Superior temporal gyrus (tissue), 1 donor: Measurements from ENCODE around the gene TMA16.
"Not testable (repeated sequence)": the region's sequence is repeated elsewhere in the genome, so short reads cannot be mapped to it uniquely, and the experiment has no call there.

ENCODE experiments used
- DNase-seq: peaks from one replicate; pipeline ENCODE4 v3.0.0-alpha.2; 2016; ENCODE audit errors: extremely low spot score

The TMA16 gene

DNA sequence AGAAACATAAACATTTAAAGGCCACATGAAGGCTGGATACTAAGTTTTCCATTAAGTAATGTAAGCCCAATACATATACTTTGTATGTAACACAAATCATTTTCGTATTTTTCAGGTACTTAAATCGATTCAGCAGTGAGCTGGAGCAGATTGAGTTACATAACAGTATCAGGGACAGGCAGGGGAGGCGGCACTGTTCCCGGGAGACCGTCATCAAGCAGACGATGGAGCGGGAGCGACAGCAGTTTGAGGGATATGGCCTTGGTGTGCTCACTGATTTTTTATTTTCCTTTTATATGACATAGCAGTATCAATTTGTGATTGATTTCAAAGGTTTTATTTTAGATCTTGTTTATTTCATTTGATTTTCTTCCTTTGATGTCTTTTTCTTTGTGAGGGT lies 20.7 kb downstream of the TMA16 start:
- no peak for DNase-seq

DNA sequence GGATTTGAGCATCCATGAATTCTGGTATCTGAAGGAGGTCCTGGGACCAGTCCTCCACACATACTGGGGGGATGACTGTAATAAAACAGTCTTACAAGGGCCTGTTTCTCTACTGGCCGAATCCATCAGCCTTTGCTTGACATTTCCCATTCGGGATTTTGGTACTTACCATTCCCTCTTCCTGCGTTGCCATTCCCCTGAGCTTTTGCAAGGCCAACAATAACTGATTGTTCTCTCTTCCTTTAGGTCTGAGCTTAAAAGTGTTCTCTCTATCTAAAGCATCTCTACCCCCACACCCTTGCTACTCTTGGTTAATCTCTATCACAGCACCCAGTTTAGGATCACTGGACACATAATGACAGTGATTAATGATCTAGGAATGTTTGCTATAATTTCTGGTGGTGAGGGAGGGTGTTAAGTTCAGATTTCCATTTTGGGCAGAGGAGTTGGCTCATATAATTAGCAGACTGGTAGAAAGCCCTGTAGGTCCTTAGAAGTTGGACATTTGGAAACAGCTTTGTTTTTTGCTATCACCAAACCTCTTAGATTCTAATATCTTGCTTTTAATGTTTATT lies 29.4 kb downstream of the TMA16 start:
- no peak for DNase-seq

DNA sequence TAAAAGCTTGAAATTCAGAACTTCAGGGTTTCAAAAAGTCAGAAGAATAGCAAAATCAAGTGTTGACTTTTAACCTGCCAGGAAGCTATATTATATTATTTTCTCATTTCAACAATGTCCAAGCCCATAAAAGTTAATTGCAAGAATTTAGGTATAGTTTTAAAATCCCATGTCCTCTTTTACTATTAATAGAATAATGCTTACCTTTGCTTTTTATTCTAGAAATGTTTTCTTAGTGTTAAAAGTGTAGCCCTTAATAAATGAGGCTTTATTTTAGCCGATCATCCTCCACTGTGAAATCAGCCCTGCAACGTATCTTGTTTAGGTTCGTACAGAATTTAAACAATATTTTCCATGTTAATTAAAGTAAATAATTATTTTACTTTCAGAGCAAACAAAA lies 31.5 kb downstream of the TMA16 start:
- DNase-seq, result no peak

DNA sequence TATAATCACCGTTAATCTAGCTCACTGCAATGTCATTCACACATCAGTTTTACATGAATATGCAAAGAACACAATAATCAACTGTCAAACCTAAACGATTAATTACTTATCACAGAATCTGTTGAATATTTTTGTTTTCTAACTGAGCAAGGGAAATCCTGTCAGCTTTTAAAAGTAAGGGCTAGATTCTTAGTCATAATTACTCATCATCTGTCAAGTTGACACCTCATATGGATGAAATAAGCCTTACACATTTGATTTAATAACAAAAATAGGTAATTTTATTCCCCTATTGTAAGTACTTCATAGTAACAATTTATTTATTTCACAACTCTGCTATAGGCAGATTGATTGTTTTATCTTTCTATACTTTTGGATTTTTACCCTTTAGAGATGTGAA lies 32.7 kb downstream of the TMA16 start:
- no peak for DNase-seq

DNA sequence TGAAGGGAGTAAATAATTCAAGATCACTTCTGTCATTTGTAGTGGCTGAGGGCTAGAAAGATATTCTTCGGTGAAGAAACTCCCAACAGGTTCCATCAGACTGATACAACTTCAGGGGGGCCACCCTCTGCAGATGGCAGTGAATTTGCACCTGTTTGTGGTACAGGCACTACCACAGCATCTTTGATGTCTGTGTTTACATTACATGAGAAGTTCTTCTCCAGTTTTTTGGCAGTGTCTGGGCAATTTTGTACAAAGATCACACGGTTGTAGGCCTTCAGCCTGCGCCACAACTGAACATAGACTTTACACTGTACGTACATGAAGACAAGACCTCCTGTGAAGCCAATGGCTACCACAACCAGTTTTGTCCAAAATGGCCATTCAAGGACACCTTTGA lies 34.2 kb downstream of the TMA16 start:
- DNase-seq, result no peak

DNA sequence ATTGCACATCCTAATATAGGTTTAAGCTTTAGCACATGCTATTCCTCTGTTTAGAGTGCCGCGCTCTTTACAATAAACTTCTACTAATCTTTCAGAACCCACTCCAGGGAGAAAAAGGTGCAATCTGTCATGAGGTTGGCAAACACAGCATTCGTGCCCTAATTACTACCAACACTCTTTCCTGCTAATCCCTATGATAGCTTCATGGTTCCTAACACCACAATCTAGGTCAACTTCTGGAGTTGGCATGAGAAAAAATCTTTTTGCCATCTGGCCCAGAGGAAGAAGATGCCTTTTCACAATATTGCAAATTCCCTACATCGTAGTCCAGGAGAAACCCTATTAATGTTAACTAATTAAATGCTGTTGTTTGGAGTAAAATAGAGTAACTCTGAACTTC lies 39.6 kb downstream of the TMA16 start:
- no peak for DNase-seq

DNA sequence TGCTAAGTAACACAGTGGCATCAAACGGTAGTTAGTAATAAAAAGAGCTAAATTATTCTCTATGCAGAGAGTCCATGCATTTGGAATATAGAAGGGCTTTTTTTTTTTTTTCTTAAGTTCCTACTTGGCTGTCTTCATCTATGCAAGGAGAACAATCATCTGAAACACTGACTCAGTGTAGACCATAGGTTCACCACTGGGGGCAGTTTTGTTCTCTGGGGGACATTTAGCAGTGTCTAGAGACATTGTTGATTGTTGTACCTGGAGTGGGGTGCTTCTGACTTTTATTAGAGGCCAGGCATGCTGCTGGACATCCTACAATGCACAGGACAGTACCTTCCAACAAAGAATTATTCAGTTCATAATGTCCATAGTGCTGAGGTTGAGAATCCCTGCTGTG lies 41.2 kb downstream of the TMA16 start:
- DNase-seq, result no peak

DNA sequence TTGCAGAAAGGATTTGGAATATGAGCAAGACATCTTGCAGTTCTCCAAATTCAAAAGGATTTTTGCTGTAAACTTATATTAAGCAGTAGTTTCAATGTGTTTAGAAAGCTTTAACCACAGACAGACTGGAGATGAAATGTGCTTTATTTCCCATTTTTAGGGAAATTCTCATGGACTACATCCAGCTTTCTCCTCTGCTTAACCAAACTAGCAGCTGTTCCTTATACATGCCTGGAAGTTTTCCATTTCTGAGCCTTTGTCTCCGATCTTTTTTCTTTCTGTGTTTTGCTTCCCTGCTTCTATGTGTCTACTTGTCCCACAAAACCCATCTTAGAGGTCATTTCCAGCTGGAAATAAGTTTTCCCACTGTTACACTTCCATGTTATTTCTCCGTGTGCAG lies 41.6 kb downstream of the TMA16 start:
- DNase-seq, result peak; percentile 67

DNA sequence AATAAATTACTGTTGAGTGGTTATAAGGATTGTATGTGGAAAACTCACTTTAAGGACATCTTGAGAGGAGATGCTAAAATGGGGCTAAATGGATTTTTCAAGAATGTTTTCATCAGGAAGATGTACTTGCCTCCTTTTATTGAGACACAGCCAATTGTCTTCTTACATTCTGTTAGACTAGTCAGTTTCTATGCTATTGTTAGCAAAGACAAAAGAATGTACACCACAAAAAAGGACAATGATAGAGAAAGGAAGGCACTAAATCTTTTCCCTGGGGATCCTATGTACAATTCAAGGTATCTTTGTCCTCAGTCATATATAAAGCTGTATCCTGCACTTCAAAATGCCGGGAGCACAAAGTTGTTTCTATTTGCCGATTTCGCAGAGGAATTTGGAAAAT lies 42.6 kb downstream of the TMA16 start:
- no peak for DNase-seq

DNA sequence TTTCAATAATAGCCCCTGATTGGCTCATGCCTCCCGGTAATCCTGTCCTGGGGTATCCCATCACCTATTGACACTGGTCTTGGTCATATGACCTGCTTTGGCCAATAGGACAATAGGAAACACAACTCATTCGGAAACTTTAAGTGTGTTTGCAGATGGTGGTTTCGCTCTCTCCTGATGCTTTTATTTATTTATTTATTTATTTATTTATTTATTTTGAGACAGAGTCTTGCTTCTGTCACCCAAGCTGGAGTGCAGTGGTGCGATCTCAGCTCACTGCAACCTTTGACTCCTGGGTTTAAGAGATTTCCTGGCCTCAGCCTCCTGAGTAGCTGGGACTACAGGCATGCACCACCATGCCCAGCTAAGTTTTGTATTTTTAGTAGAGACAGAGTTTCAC lies 44.3 kb downstream of the TMA16 start:
- DNase-seq, result not testable (repeated sequence)

DNA sequence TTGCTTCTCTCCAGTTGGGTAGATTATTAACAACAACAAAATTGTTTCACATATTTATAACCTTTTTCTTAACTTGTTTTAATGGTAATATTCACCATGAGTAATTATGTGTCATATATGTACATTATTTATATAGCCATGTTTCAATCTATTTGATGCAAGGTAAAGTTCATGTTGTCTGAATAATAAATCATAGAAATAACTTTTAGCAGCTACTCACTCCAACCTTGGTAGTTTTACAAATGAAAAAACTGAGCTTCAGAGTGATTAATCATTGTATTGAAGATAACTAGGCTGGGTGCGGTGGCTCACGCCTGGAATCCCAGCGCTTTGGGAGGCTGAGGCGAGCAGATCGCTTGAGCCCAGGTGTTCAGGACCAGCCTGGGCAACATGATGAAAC lies 46.0 kb downstream of the TMA16 start:
- DNase-seq, result no peak

DNA sequence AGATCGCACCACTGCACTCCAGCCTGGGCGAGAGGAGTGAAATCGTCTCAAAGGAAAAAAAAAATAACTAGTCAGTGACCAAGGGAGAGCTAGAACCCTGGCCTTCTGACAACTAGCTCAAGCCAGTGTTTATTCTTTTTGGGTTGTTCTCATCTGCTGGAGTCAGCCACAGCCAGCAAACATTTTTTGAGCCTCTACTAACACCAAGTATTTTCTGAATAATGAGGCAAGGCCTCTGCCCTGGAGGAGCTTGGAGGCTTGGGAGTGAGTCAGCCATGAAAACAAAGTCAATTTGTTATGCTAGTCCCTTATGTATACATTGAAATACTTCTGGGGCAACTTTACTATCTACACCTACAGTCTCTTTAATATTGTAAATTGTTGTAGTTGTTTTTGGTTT lies 46.5 kb downstream of the TMA16 start:
- DNase-seq, result no peak

DNA sequence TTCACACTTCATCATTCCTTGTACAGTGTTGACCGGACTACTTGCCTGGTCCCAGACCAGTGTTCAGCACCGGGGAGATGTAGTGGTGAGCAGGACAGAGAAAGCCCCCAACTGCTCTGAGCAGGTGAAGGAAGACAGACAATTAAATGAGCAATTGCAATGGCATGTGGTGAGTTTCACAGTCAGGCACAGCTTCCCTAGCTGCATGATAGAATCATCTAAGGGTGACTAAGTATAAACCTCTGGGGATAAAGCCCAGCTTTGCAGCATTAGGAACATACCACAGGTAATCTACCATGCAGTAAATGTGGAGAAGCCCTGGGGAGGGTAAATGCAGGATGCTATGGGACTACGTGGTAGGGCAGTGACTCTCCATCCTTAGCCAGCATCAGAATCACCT lies 47.8 kb downstream of the TMA16 start:
- DNase-seq, result no peak

DNA sequence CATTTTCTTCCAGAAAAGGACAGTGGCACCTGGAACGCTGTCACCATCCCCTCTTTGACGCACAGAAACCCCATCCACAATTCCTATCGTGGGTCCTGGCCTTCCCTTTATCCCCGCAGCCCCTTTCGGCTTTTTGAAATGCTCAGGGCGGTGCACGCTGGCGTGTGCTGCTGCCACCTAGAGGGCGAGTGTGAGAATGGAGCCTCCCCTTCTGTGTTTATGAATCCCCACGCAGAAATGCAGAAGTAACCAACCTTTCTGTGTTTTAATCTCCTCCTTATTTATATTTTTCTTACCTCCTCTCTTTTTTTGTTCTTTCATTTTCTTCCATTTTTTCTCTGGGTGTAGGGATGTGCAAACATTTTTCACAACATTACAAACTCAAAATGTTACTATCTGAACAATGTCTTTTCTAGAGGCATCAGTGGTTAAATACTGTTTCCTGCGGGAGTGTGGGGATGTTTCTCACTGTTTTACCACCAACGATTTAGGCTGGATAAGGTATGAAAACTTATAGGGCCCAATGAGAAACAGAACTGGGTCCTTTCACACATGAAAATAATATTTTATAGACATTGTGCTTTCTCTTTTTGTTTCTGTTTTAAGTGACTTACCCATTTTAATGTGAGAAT lies 50.0 kb downstream of the TMA16 start:
- DNase-seq, result peak; percentile 80

DNA sequence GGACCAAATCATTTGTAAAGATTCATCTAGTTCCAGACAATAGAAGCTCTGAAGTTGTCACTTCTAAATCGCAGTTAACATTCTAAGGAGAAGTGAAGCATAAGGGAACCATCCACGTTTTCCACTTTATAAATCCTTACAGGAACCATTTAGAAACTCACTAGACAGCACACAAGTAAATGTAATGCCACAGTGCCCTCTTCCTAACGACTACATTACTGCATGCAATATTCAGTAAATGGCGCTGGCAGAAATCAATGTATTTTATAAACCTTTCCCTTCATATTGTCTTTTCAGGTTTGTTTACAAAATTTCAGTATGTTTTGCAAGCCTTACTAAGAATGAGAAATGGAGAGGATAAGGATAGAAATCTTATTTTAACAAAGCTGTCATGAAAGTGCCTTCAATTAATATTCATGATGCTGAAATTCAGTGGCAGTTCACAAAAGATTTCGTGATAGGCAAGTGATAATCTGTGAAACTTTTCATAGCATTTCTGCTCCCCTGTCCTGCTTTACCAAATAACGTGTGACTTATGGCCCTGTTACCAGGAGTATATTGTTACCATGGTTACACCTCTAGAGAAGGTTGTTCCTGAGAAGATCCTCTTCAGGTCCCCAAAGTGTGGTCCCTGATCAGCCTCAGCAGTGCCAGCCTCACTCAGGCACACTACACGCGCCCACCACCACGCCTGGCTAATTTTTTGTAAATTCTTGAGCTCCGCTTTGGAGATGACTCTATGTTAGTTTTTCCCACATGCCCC lies 54.2 kb downstream of the TMA16 start:
- DNase-seq, result peak; percentile 87

DNA sequence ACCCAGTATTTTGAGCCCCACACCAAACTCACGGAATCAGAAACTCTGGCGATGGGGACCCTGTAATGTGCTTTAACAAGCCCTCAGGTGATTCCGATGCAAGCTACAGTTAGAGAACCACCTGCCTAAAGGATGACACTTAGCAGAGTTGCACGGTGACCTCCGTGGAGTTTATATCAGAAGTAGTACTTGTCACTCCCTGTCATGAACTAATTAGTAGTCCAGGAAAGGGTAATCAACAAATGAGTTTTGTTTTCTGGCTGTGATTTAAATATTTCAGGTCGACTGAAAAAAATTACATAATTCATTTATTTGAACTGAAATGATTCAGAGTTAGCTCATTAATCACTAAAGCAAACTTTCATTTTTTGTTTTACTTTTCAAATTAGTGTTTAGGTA lies 56.4 kb downstream of the TMA16 start:
- DNase-seq, result no peak

DNA sequence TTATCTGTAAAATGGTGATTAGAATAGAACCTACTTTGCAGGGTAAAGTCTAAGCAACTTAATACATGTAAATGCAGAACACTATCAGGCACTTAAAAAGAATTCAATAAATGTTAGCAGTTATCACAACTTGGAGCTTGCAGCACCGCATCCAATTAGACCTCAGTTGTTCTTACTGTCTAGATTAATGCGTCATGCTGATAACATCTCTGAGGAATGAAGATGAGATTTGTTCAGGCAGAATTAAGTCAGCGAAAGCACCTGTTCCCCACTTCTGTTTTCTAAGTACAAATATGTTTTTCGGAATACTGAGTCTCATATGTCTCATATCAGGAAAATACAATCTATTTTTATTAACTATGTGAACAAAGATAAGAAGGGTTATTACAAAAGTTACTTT lies 58.7 kb downstream of the TMA16 start:
- no peak for DNase-seq

DNA sequence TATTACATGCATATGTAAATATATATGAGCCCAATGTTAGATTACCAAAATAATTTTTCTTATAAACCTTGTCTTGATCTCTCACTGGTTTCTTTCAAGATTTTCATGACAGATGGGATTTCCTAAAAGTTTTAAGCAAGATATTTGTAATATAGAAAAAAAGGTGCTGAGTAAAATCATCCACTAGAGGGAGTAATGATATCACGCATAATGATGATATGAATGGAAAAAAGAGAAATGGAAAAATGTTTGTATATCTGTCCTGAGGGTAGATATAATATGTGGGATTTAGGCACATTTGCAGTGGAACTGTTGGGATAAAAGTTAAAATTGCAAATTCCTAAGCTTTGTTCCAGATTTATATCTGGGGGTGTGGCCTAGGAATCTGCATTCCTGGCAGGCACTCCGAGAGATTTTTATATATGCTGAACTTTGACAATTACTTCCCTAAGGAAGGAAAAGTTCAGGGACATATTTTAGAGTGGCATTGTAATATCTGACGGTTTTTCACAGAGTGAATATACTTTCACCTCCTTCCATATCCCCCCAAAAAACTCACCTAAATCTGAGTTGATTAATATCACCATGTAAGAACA lies 60.5 kb downstream of the TMA16 start:
- DNase-seq, result peak; percentile 85

DNA sequence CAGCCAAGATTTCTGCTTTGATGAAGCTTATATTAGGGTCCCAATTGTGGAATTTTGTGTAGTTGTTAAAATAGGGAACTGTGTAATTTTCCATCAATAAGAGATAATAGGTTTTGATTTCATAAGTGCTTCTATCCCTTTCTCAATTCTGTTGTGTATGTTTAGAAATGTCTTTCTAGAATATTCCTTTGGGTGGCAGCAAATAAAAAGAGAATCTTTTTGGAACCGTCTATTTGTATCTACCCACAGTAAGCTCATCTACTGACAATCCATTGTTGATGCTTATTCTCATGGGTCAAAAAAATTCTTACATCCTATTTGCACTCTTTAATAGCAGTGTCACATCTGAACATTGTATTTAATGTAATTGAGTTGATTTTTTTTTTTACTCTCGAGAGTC lies 61.7 kb downstream of the TMA16 start:
- DNase-seq, result peak; percentile 89

DNA sequence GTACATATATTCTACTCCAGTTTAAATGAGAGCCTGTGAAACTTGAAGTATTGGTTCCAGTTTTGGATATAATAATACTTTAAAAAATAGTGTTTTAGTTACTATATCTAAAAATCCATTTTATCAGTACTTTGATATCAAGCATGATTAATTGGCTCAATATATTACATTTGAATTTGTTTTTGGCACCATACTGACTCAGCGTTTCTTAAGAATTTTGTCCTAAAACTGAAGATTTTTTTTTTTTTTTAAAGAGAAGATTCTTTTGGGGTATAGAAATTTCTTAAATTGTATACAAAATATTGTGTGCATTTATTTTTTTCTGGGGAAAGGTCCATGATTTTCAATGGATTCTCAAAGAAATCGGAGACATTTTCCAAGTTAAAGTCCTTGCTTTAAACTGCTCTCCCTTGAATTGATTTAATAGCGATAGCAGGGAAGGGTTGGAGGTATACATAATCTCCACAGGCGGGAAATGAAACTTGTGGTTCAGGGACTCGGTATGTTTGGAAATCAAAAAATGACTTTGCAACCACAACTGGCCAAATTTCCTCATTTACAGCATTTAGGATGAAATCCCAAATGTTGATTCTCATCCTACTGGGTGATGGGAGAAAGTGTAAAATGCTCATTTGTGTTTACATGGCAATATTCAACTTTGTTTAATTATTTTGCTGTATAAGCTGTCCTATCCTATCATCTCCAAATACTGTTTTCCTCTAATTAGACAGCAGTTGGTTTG lies 62.3 kb downstream of the TMA16 start:
- no peak for DNase-seq

DNA sequence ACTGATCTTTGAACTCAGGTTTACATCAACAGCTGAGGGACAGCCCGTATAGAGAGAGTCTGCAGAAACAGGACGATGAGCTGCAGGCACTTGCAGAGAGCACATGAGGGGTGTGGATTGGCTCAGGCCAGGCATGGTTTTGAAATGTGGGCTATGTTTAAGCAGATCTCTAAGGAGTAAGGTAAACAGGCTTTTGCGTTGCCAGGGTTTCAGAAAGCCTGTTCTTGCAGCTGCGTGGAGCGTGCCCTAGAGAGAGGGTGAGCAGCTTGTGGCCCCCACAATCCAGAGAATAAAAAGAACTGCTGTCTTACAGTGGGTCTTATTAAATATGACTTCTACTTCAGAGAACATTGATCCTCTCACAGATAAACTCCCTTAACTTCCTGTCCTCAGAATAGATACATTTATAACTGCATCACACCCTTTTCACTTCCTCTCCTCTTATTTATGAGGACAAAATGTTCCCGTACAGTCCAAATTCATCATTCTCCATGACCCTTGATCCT lies 64.1 kb downstream of the TMA16 start:
- DNase-seq, result peak; percentile 19

DNA sequence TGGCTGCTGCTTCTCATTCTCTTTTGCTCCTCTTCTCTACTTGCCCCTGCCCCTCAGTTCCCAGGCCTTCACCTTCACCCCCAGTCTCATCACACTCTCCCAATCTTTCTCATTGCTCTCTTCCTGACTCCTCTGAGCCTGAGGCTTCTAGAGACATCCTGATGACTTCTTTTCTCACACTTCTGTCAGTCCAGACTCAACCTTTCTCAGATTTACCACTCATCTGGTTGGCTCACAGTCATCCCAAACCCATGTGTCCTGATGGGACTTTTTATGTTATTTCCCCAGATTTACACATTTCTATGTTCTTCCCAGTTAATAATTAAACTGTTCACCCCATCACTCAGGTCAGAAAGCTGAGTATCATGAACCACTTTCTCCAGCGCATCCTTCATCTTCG lies 68.0 kb downstream of the TMA16 start:
- DNase-seq, result no peak
